ENCODE results near the gene STOX1. TPM values are rescaled to one million over a fixed set of nuclear protein-coding genes. Genes with fewer than 3 reads are reported as not detected.

STOX1 gene
- total and polyA plus RNA-seq, 2 of the 13 experiments (the other 11 are each of a cell fraction or from before 2014, with no cell fraction given) = 2.5 to 6.0 TPM

DNA sequence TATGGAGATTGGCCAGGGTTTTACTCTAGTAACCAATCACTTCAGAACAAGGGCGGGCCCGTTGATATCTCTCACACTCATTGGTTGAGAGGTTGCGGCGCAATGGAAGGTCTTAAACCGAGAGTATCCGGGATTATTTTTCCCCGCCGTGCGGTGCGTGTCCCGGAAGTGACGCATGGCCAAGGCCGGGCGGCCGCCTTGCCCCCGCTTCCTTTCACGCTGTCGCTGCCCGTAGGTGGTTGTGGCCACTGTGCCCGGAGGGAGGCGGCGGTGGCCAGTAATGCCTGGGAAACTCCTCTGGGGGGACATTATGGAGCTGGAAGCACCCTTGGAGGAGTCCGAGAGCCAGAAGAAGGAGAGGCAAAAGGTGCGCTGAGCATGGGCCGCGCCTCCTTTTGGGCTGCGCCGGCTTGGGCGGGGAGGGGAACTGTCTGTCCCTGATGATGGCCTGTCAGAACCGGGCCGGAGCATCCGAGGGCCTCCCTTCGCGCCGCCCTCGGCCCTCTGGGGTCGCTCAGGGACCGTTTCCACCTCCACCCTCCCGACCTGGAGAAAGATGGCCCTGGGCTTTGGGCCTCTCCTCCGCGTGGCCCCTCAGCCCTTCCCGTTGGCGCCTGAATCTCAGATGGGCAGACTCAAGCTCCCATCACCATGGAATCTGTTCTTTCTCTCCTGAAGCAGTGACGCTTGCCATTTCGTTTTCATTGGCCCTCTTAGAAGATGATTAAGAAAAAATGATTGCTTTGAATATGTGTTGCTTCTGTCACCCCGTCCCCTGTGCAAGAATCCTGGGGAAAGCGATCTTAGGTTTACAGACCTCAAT, 74.0 kb downstream of the STOX1 start, which contains the start of gene DDX50 (continued):
- TF ChIP-seq HNF1A (IDR thresholded peaks at IDR 0.05; ENCODE audit: low read depth) (peak; percentile 24; the same call in 1 of the 2 replicates), HNF1A (CRISPR knock-in tag; IDR thresholded peaks at IDR 0.05; ENCODE audit: borderline replicate concordance) (peak; percentile 22; the same call in 1 of the 2 replicates), ARNT2 (CRISPR knock-in tag; IDR thresholded peaks at IDR 0.05; ENCODE audit: low read depth) (peak; percentile 41; the same call in 1 of the 2 replicates), ARHGAP35 (CRISPR knock-in tag; IDR thresholded peaks at IDR 0.05; ENCODE audit: borderline replicate concordance) (peak; percentile 79; the same call in 1 of the 2 replicates), ZMAT3 (CRISPR knock-in tag; conservative IDR thresholded peaks at IDR 0.05) (peak; percentile 66), JARID2 (CRISPR knock-in tag; IDR thresholded peaks at IDR 0.05; ENCODE audit: insufficient replicate concordance) (peak; percentile 40), MEIS1 (CRISPR knock-in tag; IDR thresholded peaks at IDR 0.05; ENCODE audit: borderline replicate concordance) (peak; percentile 17; the same call in 1 of the 2 replicates), ZNF18 (CRISPR knock-in tag; IDR thresholded peaks at IDR 0.05; ENCODE audit: insufficient replicate concordance) (peak; percentile 74), CBX5 (CRISPR knock-in tag; IDR thresholded peaks at IDR 0.05; ENCODE audit: borderline replicate concordance) (no peak; the same call in 1 of the 2 replicates), ZNF761 (CRISPR knock-in tag; conservative IDR thresholded peaks at IDR 0.05) (0 out of 2 replicates have a peak, but pooled peaks have one; percentile 7), ATF1 (CRISPR knock-in tag; IDR thresholded peaks at IDR 0.05) (peak; percentile 91), NR2C2 (CRISPR knock-in tag; IDR thresholded peaks at IDR 0.05; ENCODE audit: borderline replicate concordance) (peak; percentile 76), EP300 (IDR thresholded peaks at IDR 0.05; ENCODE audit: low read depth in 2 of 2, low read length in 2 of 2) (0 out of 4 replicates have a peak, but pooled peaks of 1 of the 2 experiments have one; percentile 5), EP300 (CRISPR knock-in tag; IDR thresholded peaks at IDR 0.05; ENCODE audit: borderline replicate concordance) (peak; percentile 10; the same call in 1 of the 2 replicates), FOSL2 (CRISPR knock-in tag; IDR thresholded peaks at IDR 0.05) (peak; percentile 35; the same call in 1 of the 2 replicates), NCOA5 (CRISPR knock-in tag; IDR thresholded peaks at IDR 0.05) (no peak), ZC3H4 (CRISPR knock-in tag; IDR thresholded peaks at IDR 0.05; ENCODE audit: borderline replicate concordance) (0 out of 2 replicates have a peak, but pooled peaks have one; percentile 50)
- TF ChIP-seq, protein P1, sequence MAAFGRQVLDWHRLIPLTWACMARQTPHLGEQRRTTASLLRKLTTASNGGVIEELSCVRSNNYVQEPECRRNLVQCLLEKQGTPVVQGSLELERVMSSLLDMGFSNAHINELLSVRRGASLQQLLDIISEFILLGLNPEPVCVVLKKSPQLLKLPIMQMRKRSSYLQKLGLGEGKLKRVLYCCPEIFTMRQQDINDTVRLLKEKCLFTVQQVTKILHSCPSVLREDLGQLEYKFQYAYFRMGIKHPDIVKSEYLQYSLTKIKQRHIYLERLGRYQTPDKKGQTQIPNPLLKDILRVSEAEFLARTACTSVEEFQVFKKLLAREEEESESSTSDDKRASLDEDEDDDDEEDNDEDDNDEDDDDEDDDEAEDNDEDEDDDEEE (CRISPR knock-in tag; IDR thresholded peaks at IDR 0.05) = 0 out of 2 replicates have a peak, but pooled peaks have one; percentile 8
- TF ChIP-seq, protein P2, sequence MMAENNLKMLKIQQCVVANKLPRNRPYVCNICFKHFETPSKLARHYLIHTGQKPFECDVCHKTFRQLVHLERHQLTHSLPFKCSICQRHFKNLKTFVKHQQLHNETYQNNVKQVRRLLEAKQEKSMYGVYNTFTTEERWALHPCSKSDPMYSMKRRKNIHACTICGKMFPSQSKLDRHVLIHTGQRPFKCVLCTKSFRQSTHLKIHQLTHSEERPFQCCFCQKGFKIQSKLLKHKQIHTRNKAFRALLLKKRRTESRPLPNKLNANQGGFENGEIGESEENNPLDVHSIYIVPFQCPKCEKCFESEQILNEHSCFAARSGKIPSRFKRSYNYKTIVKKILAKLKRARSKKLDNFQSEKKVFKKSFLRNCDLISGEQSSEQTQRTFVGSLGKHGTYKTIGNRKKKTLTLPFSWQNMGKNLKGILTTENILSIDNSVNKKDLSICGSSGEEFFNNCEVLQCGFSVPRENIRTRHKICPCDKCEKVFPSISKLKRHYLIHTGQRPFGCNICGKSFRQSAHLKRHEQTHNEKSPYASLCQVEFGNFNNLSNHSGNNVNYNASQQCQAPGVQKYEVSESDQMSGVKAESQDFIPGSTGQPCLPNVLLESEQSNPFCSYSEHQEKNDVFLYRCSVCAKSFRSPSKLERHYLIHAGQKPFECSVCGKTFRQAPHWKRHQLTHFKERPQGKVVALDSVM (CRISPR knock-in tag; IDR thresholded peaks at IDR 0.05) = peak; percentile 59
